T1000 (cell line): ENCODE data around the gene CHURC1.

Experiments
- DNase-seq: peaks from one replicate; lab custom pipeline; 2025; ENCODE audit warnings: mixed read lengths; lab: John Stamatoyannopoulos, UW

Gene CHURC1

DNA sequence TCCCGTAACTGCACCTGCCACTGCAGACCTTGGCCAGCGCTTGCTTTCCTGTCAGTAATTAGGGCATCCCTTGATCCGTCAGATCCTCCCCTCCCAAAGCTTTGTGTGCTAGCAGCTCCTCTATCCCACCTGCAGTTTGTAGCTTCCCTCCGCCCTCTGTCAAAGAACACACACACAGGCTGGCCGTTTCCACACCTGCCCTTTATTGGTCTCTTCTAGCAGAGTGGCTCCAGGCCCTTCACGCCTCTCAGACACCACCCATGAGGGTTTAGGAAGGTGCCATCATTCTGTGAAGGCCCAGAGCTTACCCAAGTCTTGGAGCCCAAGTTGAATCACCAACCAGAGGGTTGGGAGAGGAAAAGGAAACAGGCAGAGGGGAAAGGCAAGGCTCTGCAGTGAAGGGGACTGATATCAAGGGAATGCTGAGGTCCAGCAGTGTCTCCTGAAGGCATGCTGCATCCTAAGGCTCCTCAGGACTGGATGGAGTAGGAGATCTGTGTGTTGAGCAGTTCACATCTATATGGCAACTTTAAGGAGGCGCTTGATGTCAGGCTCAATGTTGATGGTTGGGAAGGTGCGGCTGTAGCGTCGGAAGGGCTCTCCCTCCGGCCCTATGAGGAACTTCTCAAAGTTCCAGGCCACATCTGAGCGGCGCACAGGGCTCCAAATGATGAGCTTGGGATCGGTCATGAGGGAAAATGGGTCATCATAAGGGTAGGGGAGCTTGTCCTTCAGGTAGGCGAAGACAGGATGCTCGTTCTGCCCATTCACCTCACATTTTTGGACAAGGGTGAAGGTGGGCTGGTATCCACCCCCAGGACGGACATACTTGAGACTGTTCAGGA is 24.9 kb downstream of the CHURC1 start:
- no peak for DNase-seq

DNA sequence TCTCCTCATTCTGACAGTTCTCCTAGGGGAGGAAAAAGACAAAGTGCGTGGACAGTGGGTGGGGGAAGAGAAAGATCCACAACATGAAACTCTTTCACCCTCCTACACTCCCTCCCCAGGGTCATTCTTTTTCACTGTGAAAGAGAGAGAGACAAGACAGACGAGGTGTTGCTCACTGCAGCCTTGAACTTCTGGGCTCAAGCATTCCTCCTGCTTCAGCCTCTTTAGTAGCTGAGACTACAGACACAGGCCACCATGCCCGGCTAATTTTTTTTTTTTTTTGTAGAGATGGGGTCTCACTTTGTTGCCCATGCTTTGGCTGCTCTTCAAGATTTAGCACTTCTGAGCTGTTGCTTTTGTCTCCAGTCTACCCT is 25.5 kb downstream of the CHURC1 start:
- no peak for DNase-seq

DNA sequence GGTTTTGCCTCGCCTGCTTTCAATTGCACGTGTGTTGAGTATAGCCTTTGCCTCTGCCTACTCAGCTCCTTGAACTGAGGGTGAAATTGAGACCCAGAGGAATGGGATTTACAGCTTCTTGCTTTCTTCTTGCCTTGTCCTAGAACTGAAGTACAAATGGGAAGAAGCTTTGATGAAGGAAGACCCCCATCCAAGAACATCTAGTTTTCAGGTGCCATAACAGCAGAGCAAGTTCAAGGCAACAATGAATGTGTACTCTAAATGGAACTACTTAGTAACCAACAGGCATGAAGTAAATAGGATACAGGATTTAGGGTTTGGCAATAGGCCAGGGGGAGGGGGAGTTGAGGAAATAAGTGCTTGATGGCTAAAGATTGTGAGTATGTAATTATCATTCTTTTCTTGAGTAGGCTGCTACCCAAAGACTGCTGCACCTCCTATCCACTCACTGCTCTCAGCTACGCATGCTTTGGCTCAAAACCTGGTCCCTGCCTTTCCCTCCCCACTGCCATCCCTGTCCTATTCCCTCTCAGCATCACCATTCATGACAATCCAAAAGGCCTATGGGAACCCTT is 26.2 kb downstream of the CHURC1 start:
- DNase-seq = no peak

DNA sequence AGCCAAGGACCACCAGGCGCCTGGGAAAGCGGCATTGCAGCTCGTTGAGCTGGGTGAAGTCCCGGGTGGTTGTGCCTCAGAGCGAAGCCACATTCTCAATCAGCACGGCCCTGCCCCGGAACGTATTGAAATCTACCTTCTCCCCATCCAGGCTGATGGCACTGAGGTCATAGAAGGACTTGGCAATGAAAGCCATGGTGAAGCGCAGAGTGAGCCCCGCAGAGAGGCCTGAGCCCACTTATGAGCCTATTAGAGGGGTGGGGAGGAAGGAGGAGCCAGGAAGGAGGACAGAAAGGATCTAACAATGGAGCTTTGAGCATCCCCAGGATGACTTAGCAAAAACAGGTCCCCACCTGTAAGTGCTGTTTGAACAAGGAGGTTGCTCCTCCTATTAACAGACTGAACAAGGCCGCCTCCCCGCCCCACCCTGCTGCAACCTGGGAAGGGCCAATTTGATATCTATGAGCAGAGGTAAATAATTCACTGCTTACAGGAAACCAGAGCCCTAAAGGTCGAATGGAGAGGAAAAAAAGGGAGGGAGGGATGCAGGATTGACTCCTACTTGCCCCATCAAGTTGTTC is 28.4 kb downstream of the CHURC1 start, which contains the start of gene GPX2:
GPX2 (minus strand) TSS at position 215 of the 581 bp plus-strand sequence; CDS start at position 196, 19 bp downstream.
- DNase-seq = no peak

DNA sequence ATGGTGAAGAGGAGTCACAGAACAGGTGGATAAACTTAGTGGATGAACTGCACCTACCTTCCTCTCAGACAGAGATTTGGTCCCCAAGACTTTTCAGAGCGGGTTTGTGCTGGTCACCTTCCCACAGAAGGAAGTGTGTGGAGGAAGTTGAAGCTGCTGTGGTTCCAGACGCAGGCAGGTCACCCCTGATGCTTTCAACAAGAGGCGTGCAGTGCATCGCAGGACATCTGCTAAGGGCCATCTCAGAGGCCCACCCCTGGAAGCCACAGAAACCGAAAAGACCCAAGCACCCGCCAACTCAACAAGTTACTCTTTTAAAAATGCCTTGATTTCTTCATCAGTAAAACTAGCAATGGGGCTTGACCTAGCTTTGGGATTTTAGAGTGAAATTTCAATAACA is 29.3 kb downstream of the CHURC1 start:
- DNase-seq = no peak

GRCh38 chr14:64944041-64944440 is 29.8 kb downstream of the CHURC1 start:
- no peak for DNase-seq

GRCh38 chr14:64944861-64945260 is 30.6 kb downstream of the CHURC1 start:
- no peak for DNase-seq

- no peak for DNase-seq
These were observed 31.4 kb downstream of the CHURC1 start for GRCh38 chr14:64945431-64946178.

GRCh38 chr14:64946310-64947045 is 32.2 kb downstream of the CHURC1 start:
- DNase-seq = no peak

- no peak for DNase-seq
These were observed 33.7 kb downstream of the CHURC1 start for GRCh38 chr14:64947710-64948611.

DNA sequence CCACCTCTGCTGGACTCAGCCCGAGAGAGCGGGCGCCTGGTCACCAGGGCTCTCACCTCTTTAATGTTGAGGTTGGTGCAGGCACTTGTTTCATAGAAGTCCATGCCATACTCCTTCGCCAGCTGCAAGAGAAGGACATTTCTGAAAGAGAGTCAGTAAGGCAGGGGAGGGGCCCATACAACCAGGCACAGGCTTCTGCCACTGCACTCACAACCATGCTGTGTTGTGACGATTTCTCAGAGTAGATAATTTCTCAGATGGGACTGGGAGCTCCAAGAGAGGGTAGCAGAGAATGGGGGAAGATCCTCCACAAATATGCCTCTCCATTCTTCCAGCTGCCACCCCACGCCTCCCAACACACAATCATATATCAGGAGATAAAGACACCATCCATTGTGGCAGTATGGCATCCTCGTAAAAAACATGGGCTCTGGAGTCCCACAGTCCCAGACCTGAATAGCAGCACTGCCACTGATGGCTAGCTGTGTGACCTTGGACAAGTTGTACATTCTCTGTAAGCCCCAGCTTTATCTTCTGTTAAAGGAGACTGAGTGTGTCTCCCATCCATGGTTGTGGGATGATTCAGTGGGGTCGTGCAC is 34.5 kb downstream of the CHURC1 start:
- DNase-seq = no peak

DNA sequence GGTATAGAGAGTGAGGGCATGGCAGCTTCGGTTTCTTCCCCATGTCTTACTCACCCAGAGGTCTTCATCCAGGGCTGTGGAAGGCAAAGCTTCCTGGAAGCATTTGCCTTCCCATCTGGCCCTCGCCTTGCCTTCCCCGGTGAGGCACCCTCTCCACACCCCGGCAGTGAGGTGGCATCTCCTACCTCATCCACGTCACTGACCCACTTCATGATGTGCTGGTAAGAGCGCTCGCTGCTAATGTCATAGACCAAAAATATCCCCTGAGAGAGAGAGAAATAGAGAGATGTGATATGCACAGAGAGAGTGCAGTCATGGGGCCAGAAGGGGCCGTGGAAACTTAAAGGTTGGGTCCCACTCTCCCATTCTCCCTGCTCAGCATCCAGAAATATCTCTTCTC is 36.6 kb downstream of the CHURC1 start:
- DNase-seq = no peak

DNA sequence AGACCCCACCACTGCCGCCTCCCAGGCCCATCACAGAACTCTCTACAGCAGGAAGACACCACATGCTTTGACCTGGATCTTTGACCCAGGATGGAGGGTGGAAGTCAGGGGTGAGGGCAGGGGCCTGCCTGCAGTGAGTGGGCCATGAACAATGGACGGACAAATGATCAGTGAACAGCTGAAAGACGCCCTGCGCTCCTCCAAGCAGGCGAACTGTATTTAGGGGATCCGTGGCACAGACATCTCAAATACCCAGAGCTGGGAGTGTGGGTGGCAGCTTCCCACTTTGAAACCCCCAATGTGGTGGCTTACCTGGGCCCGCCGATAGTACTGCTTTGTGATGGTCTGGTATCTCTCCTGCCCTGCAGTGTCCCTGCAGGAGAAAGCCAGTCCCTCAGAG is 37.0 kb downstream of the CHURC1 start:
- DNase-seq = no peak

DNA sequence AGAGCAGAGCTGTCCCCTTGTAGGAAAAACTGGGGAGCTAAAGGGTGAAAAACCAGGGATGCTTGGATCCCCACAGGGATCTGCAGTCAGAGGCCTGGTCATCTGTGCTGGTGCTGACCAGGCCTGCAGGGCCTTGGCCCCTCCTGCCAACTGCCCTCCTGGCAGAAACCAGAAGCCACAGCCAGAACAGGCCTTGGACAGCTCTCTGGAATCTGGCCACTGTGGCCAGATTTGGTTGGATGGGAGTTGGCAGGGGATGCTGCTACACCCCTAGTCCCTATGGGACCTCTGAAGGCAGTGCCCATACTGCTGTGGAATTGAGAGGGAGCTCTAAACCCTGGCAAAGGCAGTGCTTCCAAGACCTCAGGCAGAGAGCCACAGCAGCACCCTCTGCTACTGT is 37.5 kb downstream of the CHURC1 start:
- DNase-seq = no peak

- DNase-seq = no peak
These were observed 38.5 kb downstream of the CHURC1 start for GRCh38 chr14:64952598-64953309.

- DNase-seq = no peak
These were observed 39.0 kb downstream of the CHURC1 start for GRCh38 chr14:64953310-64953654.

DNA sequence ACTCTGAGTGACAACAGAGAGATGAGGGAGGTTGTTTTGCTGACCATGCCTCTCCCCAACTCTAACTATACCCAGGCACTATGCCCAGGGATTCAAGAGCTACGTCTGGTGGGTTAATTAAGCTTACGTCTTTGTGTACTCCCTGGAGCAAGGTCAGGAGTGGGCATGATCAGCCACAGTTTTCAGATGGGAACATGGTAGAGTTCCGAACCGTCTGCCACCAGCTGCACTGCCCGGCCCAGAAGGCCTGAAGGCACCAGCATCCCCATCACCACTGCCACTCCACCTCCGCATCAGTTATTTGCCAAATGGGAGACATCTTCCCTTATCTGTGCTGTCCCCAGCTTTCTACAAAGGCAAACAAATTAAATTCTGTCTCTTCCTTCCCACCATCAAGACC is 39.4 kb downstream of the CHURC1 start:
- DNase-seq = no peak

- DNase-seq = no peak
These were observed 40.4 kb downstream of the CHURC1 start for GRCh38 chr14:64954491-64955240.

GRCh38 chr14:64955297-64955696 is 41.0 kb downstream of the CHURC1 start:
- DNase-seq = no peak
